ENCODE measurements around the gene NEDD8. TPM values are rescaled to one million over a fixed set of nuclear protein-coding genes. Genes with fewer than 3 reads are reported as not detected.

Gene NEDD8
- total and polyA plus RNA-seq, 2 donors (not counting 1 experiment from before 2014, with no cell fraction given): 86.7 to 98.5 TPM

- ATAC-seq (ENCODE audit: low read depth): no peak
- no peak for TF ChIP-seq CTCF (IDR thresholded peaks at IDR 0.05)
- no peak for TF ChIP-seq EZH2 (IDR thresholded peaks at IDR 0.05; ENCODE audit: borderline replicate concordance, insufficient read depth, low read depth, low read length, poor library complexity, severe bottlenecking)
- H4K20me1 ChIP-seq (ENCODE audit: control insufficient read depth, insufficient read depth, low read length, poor library complexity, severe bottlenecking): no peaks in the 10 kb centered on the region
- intact Hi-C loops (cut with micrococcal nuclease): no loop called here
- H3K4me1 ChIP-seq (ENCODE audit: control insufficient read depth in 2 of 2, insufficient read depth in 2 of 2, low read length in 2 of 2): no peaks in the 10 kb centered on the region
- no peak for DNase-seq
- no peaks in the 10 kb centered on the region for H3K27me3 ChIP-seq (replicated peaks in 1 of 4; ENCODE audit: control extremely low read depth in 1 of 4, control insufficient read depth in 3 of 4, insufficient read depth in 4 of 4, low read length in 3 of 4)
- no peak overlapping the region for H3K4me3 ChIP-seq (ENCODE audit: control extremely low read depth in 1 of 5, extremely low read depth in 1 of 5, insufficient read depth in 1 of 5, low read depth in 2 of 5, low read length in 4 of 5)
- ChIA-PET CTCF (no interaction called here), POLR2A (no interaction called here)
- H3K9me3 Mint-ChIP-seq (ENCODE audit: insufficient read depth): no peaks in the 10 kb centered on the region
- no peaks in the 10 kb centered on the region for H3K4me1 Mint-ChIP-seq
- WGBS (ENCODE audit: insufficient coverage): 95% methylated on average over 2 of the region's 4 CpGs
- no peak overlapping the region for H3K4me3 Mint-ChIP-seq
- no peaks in the 10 kb centered on the region for H3K79me2 ChIP-seq (ENCODE audit: control insufficient read depth, insufficient read depth, low read length)
- no peak overlapping the region for H3K9ac ChIP-seq (ENCODE audit: low read length)
- H3K27ac ChIP-seq (ENCODE audit: low read length in 2 of 2): no peak overlapping the region
- H3K9me3 ChIP-seq (ENCODE audit: control extremely low read depth in 1 of 3, control insufficient read depth in 2 of 3, insufficient read depth in 1 of 3, low read length in 2 of 3): no peaks in the 10 kb centered on the region
- no peak overlapping the region for H3K27ac Mint-ChIP-seq
- H3K27me3 Mint-ChIP-seq: no peaks in the 10 kb centered on the region
- no peak overlapping the region for H2AFZ ChIP-seq (ENCODE audit: insufficient read depth, low read depth, low read length, poor library complexity, severe bottlenecking)
- peaks cover 0 to 9% of the 10 kb centered on the region in 2 experiments for H3K36me3 ChIP-seq (replicated peaks in 1 of 2; ENCODE audit: control extremely low read depth in 1 of 2, control insufficient read depth in 1 of 2, extremely low read depth in 1 of 2, insufficient read depth in 2 of 2, low read length in 1 of 2)
- H3K4me2 ChIP-seq (replicated peaks; ENCODE audit: low read depth, low read length, poor library complexity, severe bottlenecking): no peak overlapping the region
Observed at GRCh38 chr14:24260780-24261157, 28.6 kb upstream of the NEDD8 start.

GRCh38 chr14:24260026-24260779 lies 28.0 kb upstream of the NEDD8 start:
- Histone ChIP-seq H3K4me3 (ENCODE audit: control extremely low read depth in 1 of 5, extremely low read depth in 1 of 5, insufficient read depth in 1 of 5, low read depth in 2 of 5, low read length in 4 of 5) (no peak overlapping the region), H3K9ac (ENCODE audit: low read length) (no peak overlapping the region), H2AFZ (ENCODE audit: insufficient read depth, low read depth, low read length, poor library complexity, severe bottlenecking) (no peak overlapping the region), H3K79me2 (ENCODE audit: control insufficient read depth, insufficient read depth, low read length) (no peaks in the 10 kb centered on the region), H3K9me3 (ENCODE audit: control extremely low read depth in 1 of 3, control insufficient read depth in 2 of 3, insufficient read depth in 1 of 3, low read length in 2 of 3) (no peaks in the 10 kb centered on the region), H4K20me1 (ENCODE audit: control insufficient read depth, insufficient read depth, low read length, poor library complexity, severe bottlenecking) (no peaks in the 10 kb centered on the region), H3K4me1 (ENCODE audit: control insufficient read depth in 2 of 2, insufficient read depth in 2 of 2, low read length in 2 of 2) (no peaks in the 10 kb centered on the region), H3K27ac (ENCODE audit: low read length in 2 of 2) (no peak overlapping the region), H3K4me2 (replicated peaks; ENCODE audit: low read depth, low read length, poor library complexity, severe bottlenecking) (no peak overlapping the region), H3K27me3 (replicated peaks in 1 of 4; ENCODE audit: control extremely low read depth in 1 of 4, control insufficient read depth in 3 of 4, insufficient read depth in 4 of 4, low read length in 3 of 4) (no peaks in the 10 kb centered on the region), H3K36me3 (replicated peaks in 1 of 2; ENCODE audit: control extremely low read depth in 1 of 2, control insufficient read depth in 1 of 2, extremely low read depth in 1 of 2, insufficient read depth in 2 of 2, low read length in 1 of 2) (peaks cover 0 to 12% of the 10 kb centered on the region in 2 experiments)
- ATAC-seq (ENCODE audit: low read depth) (no peak), DNase-seq (no peak)
- ChIA-PET POLR2A (no interaction called here), CTCF (no interaction called here)
- intact Hi-C loops (cut with micrococcal nuclease): no loop called here
- Mint-ChIP-seq H3K27ac (no peak overlapping the region), H3K4me1 (no peaks in the 10 kb centered on the region), H3K27me3 (no peaks in the 10 kb centered on the region), H3K9me3 (ENCODE audit: insufficient read depth) (no peaks in the 10 kb centered on the region), H3K4me3 (no peak overlapping the region)
- no peak for TF ChIP-seq CTCF (IDR thresholded peaks at IDR 0.05)
- WGBS (ENCODE audit: insufficient coverage): 95% methylated on average over 13 of the region's 16 CpGs
